WI38 (cell line): Measurements from ENCODE around the gene PLPP4.

Experiments
- H3K4me3 ChIP-seq: 2 replicates; pipeline ENCODE4 v1.5.1; 2011; ENCODE audit warnings: low read depth, mild to moderate bottlenecking, control low read depth, low read length
- CTCF ChIP-seq: IDR thresholded peaks from 2 replicates; pipeline ENCODE4 v1.5.1; 2012; ENCODE audit warnings: low read depth, mild to moderate bottlenecking, control low read depth, low read length

PLPP4 gene

GRCh38 chr10:120570418-120570817, 113.4 kb downstream of the PLPP4 start:
- TF ChIP-seq CTCF: no peak
- H3K4me3 ChIP-seq: no peak overlapping the region

GRCh38 chr10:120571266-120571665, 114.2 kb downstream of the PLPP4 start:
- no peak for TF ChIP-seq CTCF
- no peak overlapping the region for H3K4me3 ChIP-seq

GRCh38 chr10:120572307-120572706, 115.3 kb downstream of the PLPP4 start:
- H3K4me3 ChIP-seq: no peak overlapping the region
- TF ChIP-seq CTCF: no peak

- no peak overlapping the region for H3K4me3 ChIP-seq
- no peak for TF ChIP-seq CTCF
Observed at GRCh38 chr10:120573355-120573754, 116.3 kb downstream of the PLPP4 start.

GRCh38 chr10:120574981-120575380, 118.0 kb downstream of the PLPP4 start:
- no peak for TF ChIP-seq CTCF
- H3K4me3 ChIP-seq: no peak overlapping the region

GRCh38 chr10:120575411-120575810, 118.4 kb downstream of the PLPP4 start:
- TF ChIP-seq CTCF: no peak
- H3K4me3 ChIP-seq: no peak overlapping the region

- H3K4me3 ChIP-seq: no peak overlapping the region
- TF ChIP-seq CTCF: no peak
Observed at GRCh38 chr10:120578134-120578533, 121.1 kb downstream of the PLPP4 start.

- no peak for TF ChIP-seq CTCF
- no peak overlapping the region for H3K4me3 ChIP-seq
Observed at GRCh38 chr10:120578890-120579289, 121.9 kb downstream of the PLPP4 start.
